Measurements from ENCODE around the gene SLC7A8.

The SLC7A8 gene

GRCh38 chr14:23143911-23144310 is 39.5 kb downstream of the SLC7A8 start:
- Histone ChIP-seq H3K4me1 (ENCODE audit: control insufficient read depth, insufficient read depth, low read length) (0 out of 2 replicates have a peak, but pooled peaks cover 2% of the 10 kb centered on the region), H3K36me3 (ENCODE audit: control insufficient read depth in 2 of 2, insufficient read depth in 1 of 2, low read length in 2 of 2) (peaks cover 0 to 7% of the 10 kb centered on the region in 2 experiments; a peak in 1 of 3 replicates), H3K4me3 (ENCODE audit: low read depth, low read length) (no peak overlapping the region), H3K27ac (ENCODE audit: extremely low read depth, low read depth, low read length) (no peak overlapping the region), H3K9me3 (ENCODE audit: control insufficient read depth, insufficient read depth, low read depth, low read length) (no peaks in the 10 kb centered on the region)
- ChIA-PET CTCF (interaction anchor here (0.7 to 3.2 kb wide), 8 partner anchors 19 to 522 kb away, joined by 3 to 20 read pairs (median 4); partner anchors contain the start of gene SLC7A8), POLR2A (no interaction called here)
- TF ChIP-seq ZNF488 (tag by site-specific recombination; IDR thresholded peaks at IDR 0.05) = no peak
- no peak for TF ChIP-seq ZNF664 (tag by site-specific recombination; IDR thresholded peaks at IDR 0.05)
- TF ChIP-seq ZBTB17 (tag by site-specific recombination; IDR thresholded peaks at IDR 0.05) = no peak
- TF ChIP-seq ZNF433 (tag by site-specific recombination; IDR thresholded peaks at IDR 0.05; ENCODE audit: low read depth) = no peak
- no peak for TF ChIP-seq ZNF24 (tag by site-specific recombination; IDR thresholded peaks at IDR 0.05)
- TF ChIP-seq ZNF518A (tag by site-specific recombination; conservative IDR thresholded peaks at IDR 0.05; ENCODE audit: low read depth) = no peak

DNA sequence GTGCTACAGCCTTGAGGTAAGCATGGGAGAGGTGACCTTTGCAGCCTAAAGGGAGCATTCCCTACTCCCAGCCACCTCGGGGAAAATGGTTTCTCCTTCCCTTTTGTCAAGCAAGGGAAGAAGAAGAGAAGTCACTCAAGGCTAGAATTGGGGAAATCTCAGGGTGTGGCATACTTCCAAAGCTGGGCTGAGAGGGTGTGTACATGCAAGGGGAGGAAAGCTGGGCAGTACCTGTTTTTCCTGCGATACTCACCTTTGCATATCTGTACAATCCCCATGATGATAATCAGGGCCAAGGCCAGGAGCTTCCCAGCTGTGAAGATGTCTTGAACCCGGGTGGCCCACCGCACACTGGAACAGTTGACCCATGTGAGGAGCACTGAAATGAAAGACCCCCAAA is 40.6 kb downstream of the SLC7A8 start:
- CTCF ChIA-PET = interaction anchor here (1.1 to 3.2 kb wide), 4 partner anchors 18 to 44 kb away, joined by 4 to 19 read pairs (median 12); no protein-coding TSS in a partner anchor
- no peaks in the 10 kb centered on the region for H3K9me3 ChIP-seq (ENCODE audit: control insufficient read depth, insufficient read depth, low read depth, low read length)
- no peak overlapping the region for H3K27ac ChIP-seq (ENCODE audit: extremely low read depth, low read depth, low read length)
- 0 out of 2 replicates have a peak, but pooled peaks cover 2% of the 10 kb centered on the region for H3K4me1 ChIP-seq (ENCODE audit: control insufficient read depth, insufficient read depth, low read length)
- no peak overlapping the region for H3K4me3 ChIP-seq (ENCODE audit: low read depth, low read length)
- peaks cover 0 to 10% of the 10 kb centered on the region in 2 experiments; a peak in 1 of 3 replicates for H3K36me3 ChIP-seq (ENCODE audit: control insufficient read depth in 2 of 2, insufficient read depth in 1 of 2, low read length in 2 of 2)
- POLR2A ChIA-PET = no interaction called here
- TF ChIP-seq ZNF354C (tag by site-specific recombination; IDR thresholded peaks at IDR 0.05; ENCODE audit: borderline replicate concordance, low read depth) (no peak), ZBTB17 (tag by site-specific recombination; IDR thresholded peaks at IDR 0.05) (no peak), ZNF174 (tag by site-specific recombination; IDR thresholded peaks at IDR 0.05) (no peak), ZBTB7A (tag by site-specific recombination; IDR thresholded peaks at IDR 0.05; ENCODE audit: low read depth) (no peak), ELK4 (IDR thresholded peaks at IDR 0.05; ENCODE audit: borderline replicate concordance, low read depth, low read length) (no peak), ZNF473 (tag by site-specific recombination; IDR thresholded peaks at IDR 0.05) (no peak), ZNF362 (tag by site-specific recombination; IDR thresholded peaks at IDR 0.05) (no peak), GLIS1 (tag by site-specific recombination; IDR thresholded peaks at IDR 0.05) (no peak), SP7 (tag by site-specific recombination; IDR thresholded peaks at IDR 0.05) (no peak), ZNF202 (tag by site-specific recombination; IDR thresholded peaks at IDR 0.05; ENCODE audit: borderline replicate concordance) (no peak), ZNF311 (tag by site-specific recombination; IDR thresholded peaks at IDR 0.05; ENCODE audit: borderline replicate concordance) (no peak), ZNF19 (tag by site-specific recombination; IDR thresholded peaks at IDR 0.05; ENCODE audit: low read depth) (no peak), ZNF530 (tag by site-specific recombination; IDR thresholded peaks at IDR 0.05; ENCODE audit: low read depth) (no peak), PATZ1 (tag by site-specific recombination; IDR thresholded peaks at IDR 0.05) (no peak), ZNF10 (tag by site-specific recombination; IDR thresholded peaks at IDR 0.05) (no peak)
- TF ChIP-seq, protein P1, sequence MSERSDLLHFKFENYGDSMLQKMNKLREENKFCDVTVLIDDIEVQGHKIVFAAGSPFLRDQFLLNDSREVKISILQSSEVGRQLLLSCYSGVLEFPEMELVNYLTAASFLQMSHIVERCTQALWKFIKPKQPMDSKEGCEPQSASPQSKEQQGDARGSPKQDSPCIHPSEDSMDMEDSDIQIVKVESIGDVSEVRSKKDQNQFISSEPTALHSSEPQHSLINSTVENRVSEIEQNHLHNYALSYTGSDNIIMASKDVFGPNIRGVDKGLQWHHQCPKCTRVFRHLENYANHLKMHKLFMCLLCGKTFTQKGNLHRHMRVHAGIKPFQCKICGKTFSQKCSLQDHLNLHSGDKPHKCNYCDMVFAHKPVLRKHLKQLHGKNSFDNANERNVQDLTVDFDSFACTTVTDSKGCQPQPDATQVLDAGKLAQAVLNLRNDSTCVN (tag by site-specific recombination; optimal IDR thresholded peaks at IDR 0.05) = no peak
